Measurements from ENCODE around the gene ZBP1.

The ZBP1 gene

DNA sequence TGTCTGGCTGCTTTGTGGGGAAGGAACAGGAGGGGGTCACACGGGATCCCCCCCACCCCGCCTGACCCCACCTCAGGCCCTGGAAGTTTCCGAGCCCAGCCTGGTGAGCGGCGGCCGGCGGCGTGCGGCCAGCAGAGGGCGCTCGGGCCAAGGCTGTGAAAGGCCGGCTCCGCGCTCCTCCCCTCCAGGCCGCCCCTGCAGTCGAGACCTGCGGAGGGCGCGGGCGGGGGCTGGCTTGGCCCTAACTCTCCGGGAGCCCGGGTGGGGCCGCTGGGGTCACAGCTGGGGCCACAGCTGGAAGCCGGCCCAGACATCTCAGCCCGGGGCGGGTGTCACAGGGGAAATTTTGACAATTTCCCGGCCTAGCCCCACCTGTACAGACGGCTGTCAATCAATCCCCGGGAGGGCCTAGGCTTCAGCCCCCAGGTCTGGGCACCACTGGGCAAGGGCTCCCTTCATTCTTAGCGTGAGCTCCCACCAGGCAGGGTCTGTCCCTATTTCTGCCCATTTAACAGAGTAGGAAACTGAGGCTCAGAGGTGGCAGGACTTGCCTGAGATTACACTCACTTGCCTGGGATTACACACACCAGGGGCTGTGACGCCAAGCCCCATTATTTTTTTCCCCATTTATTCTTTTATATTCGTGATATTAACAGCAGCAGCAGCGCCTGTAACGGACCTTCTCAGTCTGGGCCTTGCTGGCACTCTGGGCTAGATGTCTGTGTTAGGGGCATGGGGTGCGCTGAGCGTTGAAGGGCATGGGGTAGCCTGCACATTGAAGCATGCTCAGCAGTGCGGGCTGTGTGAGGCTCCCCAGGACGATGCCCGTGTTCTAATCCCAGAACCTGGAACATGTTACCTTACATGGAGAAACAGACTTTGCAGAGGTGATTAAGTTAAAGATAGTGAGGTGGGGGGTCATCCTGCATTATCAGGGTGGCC lies 23.0 kb downstream of the ZBP1 start:
- DNase-seq: peak; percentile 56 to 85 (median 78)

- DNase-seq: no peak
Measured at GRCh38 chr20:57596358-57596757, 23.9 kb downstream of the ZBP1 start.

DNA sequence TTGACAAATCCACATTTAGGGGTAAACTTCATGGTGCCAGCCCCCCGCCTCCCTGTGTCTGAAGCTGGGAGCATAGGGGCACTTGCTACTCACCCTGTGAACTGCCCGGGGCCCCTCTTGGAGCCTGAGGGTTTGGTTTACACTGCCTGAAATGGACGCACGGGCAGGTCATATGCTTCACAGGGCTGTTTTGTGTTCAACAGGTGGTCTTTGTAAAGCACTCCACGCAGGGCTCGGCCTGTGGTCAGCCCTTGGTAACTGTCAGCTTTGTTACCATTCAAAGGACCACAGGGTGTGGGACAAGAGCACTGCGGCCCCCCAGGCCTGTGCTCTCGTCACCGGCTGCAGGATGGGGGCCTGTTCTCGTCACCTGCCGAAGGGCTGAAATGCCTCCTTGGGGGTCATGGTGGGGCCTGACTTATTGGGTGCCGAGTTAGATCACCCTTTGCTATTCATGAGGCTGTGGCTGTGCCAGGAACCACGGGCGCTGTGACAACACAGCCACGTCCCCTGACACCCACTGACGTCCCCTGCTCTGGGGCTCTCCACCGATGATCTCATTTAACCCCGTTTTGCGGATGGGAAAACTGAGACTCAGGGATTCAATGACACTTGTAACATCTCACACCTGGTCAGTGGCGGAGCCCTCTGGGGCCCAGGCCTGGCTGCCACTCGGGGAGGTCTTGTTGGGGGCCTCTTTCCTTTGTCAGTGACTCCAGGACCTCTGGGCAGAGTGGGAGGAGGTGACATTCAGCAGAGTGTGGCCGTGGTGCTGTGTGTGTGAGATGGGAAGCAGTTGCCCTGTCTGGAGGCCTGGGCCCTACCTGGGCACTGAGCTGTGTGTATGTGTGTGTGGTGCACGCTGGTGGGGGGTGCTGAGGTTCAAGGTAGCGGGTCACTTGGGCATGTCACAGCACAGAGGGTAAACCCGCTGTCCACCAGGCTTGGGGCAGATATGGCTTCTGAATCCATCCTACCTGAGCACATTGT lies 24.9 kb downstream of the ZBP1 start:
- no peak for DNase-seq

GRCh38 chr20:57594092-57594951 lies 25.9 kb downstream of the ZBP1 start:
- DNase-seq: peak; percentile 56 to 80 (median 70)

- no peak for DNase-seq
Measured at GRCh38 chr20:57593134-57593886, 26.9 kb downstream of the ZBP1 start.

GRCh38 chr20:57592263-57593092 lies 27.7 kb downstream of the ZBP1 start:
- no peak for DNase-seq

DNA sequence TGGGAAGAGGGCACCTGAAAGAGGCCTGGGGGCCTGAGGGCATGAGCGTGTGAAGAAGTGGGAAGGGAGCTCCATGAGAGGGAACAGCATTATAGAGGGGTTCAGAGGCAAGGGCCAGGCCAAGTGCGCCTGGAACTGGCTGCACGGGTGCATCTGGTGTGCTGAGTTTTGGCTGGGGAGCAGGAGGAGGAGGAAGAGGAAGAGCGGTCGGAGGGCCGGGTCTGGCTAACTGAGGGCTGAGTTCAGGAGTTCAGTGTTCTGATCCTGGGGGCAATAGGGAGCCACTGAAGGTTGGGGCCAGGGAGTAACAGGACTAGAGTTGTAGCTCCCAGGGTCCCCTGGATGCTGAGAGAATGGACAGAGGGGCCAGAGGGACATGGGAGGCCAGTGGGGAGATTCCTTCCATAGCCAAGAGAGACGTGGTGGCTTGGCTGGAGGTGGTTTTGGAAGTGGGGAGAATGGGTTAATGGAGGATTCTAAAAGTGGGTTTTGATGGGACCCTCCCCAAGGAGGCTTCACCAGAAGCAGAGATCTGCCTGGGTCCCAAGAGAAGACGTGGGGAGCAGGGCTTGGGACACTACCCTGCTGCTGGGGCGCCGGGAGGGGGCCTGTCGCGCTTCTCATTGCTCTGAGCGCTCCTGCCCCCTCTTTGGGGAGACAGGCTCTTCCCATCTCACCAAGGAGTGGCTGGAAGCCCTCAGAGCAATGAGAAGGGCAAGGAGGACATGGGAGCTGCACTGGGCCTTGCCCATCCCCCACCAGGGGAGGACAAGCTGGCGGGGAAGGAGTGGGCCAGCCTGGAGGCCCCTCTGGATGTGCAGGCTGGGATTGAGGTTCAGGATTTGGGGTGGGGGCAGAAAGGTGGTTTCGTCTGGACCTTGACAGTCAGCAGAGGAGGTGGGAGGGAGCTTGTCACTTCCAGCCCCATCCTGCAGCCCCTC lies 28.7 kb downstream of the ZBP1 start:
- DNase-seq: no peak

GRCh38 chr20:57590485-57591288 lies 29.5 kb downstream of the ZBP1 start:
- no peak for DNase-seq

GRCh38 chr20:57589728-57590484 lies 30.3 kb downstream of the ZBP1 start:
- no peak for DNase-seq

- DNase-seq: no peak
Measured at GRCh38 chr20:57589123-57589727, 31.0 kb downstream of the ZBP1 start.

- DNase-seq: no peak
Measured at GRCh38 chr20:57588596-57588995, 31.6 kb downstream of the ZBP1 start.

- no peak for DNase-seq
Measured at GRCh38 chr20:57587989-57588377, 32.2 kb downstream of the ZBP1 start.

DNA sequence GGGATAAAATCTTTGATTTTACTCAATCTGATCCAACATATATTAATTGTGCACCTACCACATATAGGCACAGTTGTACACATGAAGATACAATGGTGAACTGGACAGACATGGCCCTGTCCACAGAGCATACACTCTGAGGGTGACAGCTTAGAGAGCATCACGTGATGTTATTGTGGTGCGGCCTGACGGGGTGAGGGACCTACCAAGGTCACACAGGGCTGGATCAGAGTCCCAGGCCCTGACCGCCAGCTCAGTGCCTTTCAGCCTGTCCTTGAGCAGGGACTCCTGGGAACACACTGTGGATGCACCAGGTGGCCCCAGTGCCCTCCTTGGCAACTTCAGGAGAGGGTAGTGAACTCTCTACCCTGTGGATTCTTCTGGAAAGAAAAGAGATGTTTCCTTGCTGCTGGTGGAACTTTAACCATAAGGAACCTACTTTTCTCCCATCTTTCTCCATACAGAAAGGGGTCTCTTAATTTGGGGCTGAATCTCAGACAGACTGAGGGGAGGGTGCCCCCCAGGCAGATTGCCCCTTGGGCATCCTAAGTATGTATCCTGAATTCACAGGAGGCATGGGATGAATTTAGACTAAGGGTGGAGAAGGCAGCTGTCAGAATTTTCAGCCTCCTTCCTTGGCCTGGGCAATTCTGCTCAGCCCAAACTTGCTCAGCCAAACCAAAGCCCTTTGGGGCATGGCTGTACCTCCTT lies 32.8 kb downstream of the ZBP1 start:
- DNase-seq: no peak

- DNase-seq: no peak
Measured at GRCh38 chr20:57586943-57587277, 33.3 kb downstream of the ZBP1 start.

- no peak for DNase-seq
Measured at GRCh38 chr20:57586370-57586793, 33.8 kb downstream of the ZBP1 start.

DNA sequence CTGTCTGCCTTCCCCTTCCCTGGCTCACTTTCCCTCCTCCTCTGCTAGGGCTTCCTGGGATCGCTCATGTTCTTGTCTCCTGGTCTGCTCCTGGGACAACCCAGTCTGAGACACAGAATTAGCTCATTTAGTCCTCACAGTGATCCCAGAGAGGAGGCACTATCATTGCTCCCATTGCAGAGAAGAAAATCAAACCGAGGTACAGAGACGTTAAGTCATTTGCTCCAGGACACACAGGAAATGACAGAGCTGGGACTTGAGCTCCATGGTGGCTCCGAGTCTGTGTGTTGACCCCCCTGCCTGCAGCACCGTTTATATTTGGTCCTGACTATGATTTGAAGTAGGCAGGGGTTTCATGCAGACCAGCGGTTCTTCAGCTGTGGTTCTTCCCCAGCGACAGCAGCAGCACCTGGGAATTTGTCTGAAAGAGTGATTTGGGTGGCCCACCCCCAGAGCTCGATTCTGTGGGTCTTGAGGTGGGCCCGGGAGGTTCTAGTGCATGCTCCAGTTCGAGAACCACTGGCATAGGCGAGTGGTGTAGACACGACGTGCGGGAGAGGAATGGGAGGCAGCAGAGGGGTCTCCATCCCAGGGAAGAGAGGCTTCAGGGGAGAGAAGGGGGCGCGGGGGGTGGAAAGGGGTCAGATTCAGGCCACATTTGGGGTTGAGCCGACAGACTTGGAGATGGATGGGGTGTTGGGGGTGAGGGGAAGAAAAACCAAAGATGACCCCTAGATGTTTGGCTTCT lies 34.6 kb downstream of the ZBP1 start:
- no peak for DNase-seq
